GM21737 (cell line): Measurements from ENCODE around the gene MAML3.

ENCODE experiments used
- ATAC-seq: cut with Tn5 transposase; IDR thresholded peaks from one replicate; pipeline ENCODE4 v1.9.1; 2021; ENCODE audit warnings: mild to moderate bottlenecking, moderate library complexity; ENCODE audit not compliant: unreplicated experiment

The MAML3 gene

GRCh38 chr4:139851133-139851532 is 302.9 kb downstream of the MAML3 start:
- ATAC-seq: no peak

GRCh38 chr4:139849219-139849618 is 304.8 kb downstream of the MAML3 start:
- no peak for ATAC-seq

DNA sequence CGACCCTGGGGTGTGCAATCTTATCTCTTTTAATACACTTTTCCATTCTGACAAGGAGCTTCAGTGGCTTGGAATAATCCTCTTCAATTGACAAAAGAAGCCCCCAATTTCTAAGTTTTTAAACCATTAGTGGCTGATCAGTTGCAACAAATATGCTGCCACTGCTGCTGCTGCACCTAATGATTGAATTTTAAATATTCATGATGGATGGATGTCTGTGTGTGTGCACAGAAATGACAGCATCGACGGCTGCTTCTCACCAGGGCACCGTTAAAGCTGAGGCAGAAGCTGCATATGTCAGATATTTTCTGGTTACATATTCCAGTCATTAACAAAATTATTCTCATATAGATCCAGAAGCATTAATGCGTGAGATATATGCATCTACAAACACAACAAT is 306.0 kb downstream of the MAML3 start:
- ATAC-seq: no peak

- no peak for ATAC-seq
Observed at GRCh38 chr4:139847602-139848001, 306.4 kb downstream of the MAML3 start.

- no peak for ATAC-seq
Observed at GRCh38 chr4:139846766-139847165, 307.2 kb downstream of the MAML3 start.

DNA sequence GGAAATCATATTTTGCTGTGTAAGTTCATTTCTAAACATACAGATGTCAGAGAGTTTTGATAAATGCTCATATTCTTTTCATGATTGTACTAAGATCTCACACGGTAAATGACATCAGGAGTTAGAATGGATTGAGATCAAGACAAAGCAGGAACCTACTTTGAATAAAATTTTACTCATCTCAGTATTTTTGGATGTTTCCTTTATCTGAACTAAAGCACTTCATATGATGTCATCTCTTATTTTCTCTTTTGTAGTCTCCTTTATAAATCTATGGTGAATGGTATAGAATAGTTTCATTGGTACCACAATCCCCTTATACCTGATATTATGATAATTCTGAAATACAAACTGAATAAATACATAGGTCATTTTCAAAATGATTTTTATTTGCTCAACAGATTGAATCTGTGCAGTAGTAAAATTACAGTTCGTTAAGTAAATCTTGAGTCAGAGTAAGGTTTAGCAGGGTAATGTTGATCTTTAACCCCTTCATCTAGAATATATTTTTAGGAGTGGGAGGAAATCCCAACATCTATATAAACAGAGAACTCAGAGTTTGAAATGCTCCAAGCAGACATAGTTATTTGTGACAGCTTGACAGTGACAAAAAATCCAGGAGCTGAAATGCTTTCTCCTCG is 308.4 kb downstream of the MAML3 start:
- no peak for ATAC-seq

DNA sequence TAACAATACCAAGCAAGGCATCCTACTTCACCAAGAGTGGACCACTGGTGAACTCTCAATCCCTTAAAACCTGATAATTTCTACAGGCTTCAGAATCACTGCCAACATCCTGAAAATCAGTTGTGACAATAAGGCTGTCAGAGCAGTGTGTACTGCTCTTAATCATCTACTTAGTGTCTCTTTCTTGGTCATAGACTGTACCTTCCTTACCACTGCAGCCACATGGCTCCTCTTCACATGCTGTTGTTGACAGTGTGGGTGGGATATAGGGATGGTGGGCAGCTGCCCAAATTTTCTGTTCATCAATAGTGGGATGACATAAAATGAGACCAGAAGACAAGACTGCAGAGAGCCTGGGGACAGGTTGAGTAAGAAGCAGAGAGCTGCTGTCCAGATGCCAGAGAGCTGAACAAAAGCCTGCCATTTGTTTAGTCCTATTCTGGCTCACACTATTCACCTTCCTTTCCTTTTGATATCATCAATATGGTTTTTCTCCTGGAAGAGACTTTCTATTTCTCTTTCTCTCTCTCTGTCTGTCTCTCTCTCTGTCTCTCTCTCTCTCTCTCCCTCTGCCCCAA is 309.4 kb downstream of the MAML3 start:
- ATAC-seq: no peak

DNA sequence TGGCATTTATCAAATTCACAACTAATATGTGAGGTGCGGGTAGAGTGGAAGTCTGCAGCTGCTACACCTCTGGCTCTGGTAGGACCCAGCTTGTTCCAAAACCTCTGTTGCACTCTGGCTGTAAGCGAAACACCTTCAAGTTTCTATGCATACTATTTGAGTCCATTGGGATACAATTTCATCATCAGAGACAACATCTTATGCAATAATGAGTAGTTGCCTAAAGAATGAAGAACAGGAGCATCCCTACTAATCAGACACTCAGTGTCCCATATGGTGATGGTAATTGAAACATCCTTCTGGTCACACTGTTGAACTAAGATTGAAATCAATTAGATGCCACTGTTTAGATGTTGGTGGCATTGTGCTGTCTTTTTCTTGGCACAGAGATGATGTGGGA is 309.9 kb downstream of the MAML3 start:
- no peak for ATAC-seq

- ATAC-seq: no peak
Observed at GRCh38 chr4:139843641-139844040, 310.3 kb downstream of the MAML3 start.

- ATAC-seq: no peak
Observed at GRCh38 chr4:139841464-139842195, 312.4 kb downstream of the MAML3 start.

DNA sequence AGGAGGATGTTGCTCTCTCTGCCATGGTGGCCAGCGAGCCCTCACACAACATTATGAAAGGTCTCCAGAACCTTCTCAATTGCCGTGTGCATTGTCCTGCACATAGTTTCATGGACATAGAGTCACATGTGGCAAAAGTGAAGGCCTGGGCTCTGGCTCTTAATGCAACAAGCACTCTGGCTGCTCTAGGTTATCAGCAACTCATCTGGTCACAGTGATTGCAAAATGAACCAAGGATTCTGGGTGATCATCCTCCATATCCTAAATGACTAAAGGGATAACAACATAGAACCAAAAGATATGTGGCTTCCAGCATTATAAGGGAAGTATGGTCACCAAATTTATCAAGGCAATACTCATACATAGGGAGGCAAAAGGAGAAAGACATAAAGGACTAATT is 313.2 kb downstream of the MAML3 start:
- no peak for ATAC-seq

DNA sequence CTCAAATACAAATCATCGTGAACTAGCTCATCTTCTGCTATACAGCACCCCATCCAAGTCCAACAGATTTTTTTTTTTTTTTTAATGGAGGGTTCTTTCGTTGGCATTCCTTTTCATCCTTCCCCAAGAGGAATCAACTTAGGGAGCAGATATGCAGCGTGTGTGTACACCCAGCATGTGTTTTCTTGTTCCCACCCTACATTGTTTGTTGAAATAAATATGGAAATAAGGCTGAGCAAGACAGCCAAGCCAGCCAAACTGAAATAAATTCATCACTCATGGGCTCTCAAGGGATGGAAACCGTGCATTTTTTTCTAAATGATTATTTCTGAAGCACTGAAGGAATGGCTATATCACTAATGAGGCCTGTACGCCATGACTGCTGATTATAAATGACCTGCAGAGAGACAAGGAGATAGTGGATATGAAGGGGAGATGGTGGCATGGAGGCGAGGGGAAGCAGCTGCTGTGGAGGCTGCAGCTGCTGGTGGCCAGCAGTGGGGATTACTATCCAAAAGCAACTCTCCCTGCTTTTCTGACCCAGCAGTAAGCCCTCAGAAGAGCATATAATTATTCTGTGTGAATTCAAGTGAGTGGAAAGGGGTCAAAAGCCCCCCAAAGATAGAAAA is 314.5 kb downstream of the MAML3 start:
- no peak for ATAC-seq

- no peak for ATAC-seq
Observed at GRCh38 chr4:139838811-139839210, 315.2 kb downstream of the MAML3 start.

DNA sequence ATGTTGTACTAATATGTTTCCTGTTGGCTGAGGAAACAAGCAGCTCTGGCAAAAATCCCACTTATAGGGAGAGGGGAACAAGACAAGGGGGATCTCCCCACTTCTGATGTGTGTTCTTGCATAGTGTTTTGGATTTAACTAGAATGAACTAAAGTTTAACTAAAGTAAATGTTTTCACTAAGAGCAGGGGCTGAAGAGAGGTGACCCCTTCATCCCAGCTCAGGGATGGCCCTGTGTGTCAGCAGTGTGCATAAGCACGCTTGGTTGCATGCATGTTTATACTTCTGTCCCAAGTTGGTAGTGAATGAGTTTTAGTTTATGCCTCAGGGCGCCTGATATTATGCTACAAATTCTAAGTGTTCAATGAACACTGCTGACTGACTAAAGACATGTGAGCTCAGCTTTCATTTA is 319.0 kb downstream of the MAML3 start:
- ATAC-seq: no peak

GRCh38 chr4:139834226-139834662 is 319.7 kb downstream of the MAML3 start:
- no peak for ATAC-seq

GRCh38 chr4:139833151-139833910 is 320.7 kb downstream of the MAML3 start:
- ATAC-seq: no peak

DNA sequence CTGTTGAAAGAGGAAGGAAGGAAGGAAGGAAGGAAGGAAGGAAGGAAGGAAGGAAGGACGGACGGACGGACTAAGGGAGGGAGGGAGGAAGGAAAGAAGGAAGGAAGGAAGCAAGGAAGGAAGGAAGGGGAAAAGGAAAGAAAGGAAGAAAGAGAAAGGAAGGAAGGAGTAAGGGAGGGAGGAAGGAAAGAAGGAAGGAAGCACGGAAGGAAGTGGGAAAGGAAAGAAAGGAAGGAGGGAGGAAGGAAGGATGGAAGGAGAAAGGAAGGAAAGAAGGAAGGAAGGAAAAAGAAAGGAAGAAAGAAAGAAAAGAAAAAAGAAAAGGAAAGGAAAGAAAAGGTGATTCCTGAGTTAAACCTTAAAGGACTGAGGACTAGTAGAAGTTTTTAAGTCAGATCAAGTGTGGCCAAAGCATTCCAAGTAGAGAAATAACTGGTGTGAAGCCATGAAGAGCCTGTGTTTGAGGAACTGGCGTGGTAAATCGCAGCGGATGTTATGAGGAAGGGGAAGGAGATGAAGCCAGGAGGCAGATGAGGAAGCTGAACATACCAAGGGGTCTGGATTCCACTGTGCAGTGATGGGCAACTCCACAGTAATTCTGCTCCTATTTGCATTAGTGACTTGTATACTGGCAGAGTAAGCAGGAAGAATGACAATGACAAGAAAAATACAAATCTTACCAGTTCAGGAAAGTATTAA is 324.9 kb downstream of the MAML3 start:
- ATAC-seq: no peak

DNA sequence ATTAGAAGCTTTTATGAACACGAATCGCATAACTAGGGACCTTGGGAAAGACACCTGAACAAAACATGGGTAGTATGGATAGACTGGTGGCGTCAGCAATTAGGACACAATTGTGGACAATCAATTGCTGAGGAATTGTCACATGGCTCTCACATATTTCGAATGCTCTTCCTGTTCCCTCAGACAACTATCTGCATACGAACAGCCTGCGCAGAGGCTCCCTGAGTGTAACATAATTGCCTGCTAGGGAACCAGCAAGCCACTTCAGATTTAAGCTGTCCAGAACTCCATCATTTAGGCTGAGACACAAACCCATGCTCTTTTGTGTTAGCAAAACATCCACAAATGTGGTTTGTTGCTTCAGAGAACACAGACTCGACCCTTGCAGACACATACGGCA is 327.6 kb downstream of the MAML3 start:
- no peak for ATAC-seq

GRCh38 chr4:139825523-139826014 is 328.4 kb downstream of the MAML3 start:
- ATAC-seq: no peak

GRCh38 chr4:139824882-139825522 is 329.0 kb downstream of the MAML3 start:
- no peak for ATAC-seq
